Fibroblast of skin of left quadriceps (primary cell): ENCODE data around the gene TMEM272.

Source experiments
- DNase-seq, 2 experiments: peaks; one replicate each; pipeline ENCODE4 v3.0.0-alpha.2; 2013; ENCODE audit warnings: low read depth in 2 of 2

The TMEM272 gene, protein sequence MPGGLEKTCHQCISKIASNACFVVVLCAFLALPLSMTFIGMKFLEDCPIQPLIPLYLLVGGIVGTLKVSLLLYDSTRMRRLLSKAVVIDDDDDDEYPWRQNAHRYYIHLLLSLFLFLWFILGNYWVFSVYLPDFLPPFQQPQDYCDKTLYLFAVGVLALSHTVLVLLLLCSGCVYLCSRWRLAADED

DNA sequence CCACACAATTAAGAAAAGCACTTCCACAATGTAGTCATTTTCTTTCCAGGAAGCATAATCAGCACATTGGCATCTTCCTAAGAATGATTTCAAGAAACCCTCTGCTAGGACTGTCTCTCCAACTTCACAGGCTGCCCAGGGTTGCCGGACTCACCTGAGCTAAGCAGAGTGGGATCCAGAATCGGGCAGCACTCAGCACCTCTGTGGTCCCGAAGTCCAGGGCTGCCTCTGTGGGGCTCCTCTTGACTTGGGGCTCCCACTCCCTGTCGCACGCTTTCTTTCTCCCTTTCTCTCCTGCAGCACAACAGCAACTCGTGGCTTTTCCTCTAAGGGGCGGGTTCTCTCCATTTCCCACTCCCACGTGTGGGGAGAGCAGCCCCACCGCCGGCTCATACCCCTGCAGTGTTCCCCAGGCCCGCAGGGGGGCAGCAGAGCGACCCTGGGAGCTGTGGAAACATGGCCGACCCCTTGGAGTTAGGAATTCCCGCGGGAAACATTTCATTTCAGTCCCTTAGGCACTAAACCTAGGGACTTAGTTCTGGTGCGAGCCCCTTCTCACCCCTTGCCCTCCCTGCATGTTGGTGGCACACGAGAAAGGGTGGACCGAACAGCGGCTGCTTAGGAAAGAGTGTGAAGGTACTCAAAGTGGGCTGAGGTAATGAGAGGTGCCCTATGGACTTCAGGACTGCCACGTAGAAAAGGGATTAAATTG is at the start of gene TMEM272:
Gene TMEM272, minus strand, starts transcription at position 316 of the 712 bp plus-strand sequence. CDS start 6,647 bp downstream, outside the sequence.
- no peak for DNase-seq

DNA sequence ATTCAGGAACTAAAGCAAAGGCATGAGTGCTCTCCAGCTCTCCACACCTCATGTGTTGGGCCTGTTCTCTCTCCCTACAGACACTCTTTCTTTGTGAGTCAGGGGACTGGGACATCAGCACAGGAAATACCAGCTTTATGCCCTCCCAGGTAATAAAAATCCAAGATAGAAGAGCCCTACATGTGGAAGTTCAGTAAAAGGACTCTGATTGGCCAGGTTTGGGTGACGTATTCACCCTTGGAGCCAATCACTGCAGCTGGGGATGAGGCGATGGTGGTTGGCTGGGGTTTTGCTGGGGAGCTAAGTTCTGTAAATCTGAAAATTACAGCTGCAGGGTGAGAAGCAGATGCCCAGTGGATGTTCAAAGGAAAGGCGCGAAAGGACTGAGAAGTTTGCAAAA is 49.3 kb upstream of the TMEM272 start:
- DNase-seq, result peak in 1 of 2 experiments; percentile 1

DNA sequence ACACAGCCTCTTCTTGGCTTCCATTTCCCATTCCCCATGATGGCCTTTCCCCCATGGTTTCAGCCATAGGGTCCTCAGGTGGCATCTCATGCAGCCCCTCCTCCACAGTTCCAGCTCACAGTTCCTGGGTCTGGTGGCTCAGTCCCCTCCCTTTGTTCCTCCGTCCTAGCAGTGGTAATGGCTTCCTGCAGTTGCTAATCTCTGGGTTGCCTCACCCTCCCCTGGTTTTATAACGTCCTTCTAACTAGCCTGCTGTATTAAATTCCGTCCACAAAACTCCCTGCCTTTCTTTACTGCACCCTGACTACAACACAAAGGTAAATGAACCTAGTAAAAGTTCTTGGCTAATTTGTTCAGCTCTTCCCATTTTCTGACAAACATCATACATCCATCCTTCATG is 47.7 kb upstream of the TMEM272 start:
- no peak for DNase-seq

DNA sequence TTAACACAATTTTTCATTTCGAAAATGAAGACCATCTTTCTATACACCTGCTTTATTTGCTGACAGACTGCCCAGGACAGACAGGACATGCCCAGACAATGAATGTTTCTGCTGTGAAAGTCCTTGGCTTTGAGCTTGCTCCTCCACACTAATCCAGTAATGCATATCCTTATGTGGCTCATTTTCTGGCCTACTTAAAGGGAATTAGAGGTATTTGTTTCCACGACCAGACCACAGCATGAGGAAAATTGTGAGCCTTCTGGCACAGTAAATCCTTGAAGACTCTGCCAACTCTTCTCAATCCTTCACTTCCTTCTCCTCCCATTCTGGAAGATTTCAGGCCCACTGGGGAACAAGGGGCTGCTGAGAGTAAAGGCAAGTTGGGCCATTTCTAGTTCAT is 42.5 kb upstream of the TMEM272 start:
- DNase-seq, result no peak

DNA sequence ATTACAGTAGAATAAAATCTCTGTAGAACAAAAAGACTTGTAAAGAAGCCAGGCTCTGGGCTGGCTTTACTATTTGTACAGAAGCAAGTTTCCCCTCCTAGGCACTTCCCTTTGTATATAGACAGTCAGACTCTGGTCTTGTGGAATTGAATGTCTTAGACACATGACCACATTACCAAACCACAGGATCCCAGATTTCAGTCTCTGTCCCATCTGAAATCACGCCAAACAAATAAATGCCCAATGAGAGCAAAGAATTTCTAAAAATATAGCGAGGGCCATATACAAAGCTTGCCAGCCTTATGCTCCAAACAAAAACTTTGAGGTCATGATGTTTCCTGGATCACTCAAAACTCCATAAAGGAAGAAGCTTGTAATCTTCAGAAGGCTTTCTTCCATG is 40.7 kb upstream of the TMEM272 start:
- no peak for DNase-seq

DNA sequence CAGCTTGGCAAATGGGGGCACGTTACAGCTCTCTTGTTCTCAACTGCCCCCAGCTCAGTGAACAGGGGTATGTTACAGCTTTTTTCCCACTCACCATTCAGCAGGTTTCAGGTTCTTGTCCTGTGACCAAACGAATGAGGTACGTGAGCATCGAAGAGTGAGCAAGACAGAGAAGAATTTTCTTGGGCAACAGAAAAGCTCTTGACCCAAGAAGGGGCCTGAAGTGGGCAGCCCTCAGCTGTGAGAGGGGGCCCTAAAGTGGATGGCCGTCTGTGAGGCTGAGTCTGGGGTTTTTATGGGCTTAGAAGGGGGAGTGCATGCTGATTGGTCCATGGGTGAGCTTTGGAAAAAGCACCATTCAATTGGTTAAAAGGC is 38.2 kb upstream of the TMEM272 start:
- DNase-seq, result no peak

DNA sequence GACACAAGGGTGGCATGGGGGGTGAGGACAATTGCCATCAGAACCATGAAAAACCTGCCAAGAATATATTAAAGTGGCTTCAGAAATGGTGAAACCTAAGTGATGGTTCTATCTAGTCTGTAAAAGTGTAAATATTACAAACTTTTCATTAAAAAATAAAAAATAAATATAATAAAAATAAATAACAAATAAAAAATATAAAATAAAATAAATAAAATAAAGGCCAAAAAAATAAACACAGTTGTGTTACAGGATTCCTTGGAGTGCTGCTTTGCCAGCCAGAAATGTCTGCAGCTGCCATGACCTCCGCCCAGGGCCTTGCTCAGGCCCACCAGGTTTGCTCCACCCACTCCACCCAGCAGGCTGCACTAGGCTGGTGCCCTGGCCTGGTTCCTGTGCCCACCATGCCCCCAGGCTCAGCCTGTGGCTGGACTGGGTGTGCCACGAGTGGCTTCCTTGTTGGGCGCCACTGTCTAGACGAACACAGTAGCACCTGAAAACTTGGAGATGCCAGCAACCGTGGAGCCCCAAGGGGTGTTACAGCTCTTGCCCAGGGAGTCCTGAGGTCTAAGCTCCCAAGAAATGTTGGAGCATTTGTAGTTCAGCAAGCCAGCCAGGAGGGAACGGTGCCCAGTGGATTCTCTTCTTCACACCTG is 37.7 kb upstream of the TMEM272 start:
- DNase-seq, result no peak

DNA sequence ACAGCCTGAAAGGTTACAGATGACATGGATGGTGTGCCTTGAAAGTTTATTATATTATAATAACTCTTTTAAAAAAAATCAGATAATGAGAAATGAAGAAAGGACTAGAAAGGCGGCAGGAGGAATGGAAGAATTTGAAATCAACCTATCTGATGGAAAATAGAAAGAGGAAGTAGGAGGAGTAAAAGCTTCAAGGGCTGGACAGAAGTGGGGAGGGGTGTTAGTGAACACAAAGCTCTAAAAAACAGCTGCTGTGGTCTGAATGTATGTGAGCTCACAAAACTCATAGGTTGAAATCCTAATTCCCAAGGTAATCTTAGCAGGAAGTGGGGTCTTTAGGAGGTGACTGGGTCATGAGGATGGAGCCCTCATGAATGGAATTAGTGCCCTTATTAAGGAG is 36.3 kb upstream of the TMEM272 start:
- no peak for DNase-seq

DNA sequence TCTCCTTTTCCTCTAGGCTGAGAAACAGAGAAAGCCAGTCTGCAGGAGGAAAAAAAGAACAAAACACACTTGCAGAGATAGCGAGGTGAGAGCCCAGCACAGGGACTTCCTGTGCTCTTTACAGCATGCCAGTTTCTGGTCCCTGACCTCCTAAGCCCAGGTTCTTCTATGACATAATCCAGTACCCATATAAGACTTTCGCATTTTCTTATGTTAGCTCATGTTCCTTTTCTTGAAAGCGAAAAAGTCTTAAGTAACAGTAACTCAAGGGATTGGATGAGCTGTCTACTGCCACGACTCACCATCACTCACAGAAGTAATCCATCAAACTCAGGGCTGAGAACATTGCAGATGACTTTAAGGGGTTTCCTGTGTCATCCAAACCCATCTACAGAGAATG is 34.2 kb upstream of the TMEM272 start:
- DNase-seq, result no peak

DNA sequence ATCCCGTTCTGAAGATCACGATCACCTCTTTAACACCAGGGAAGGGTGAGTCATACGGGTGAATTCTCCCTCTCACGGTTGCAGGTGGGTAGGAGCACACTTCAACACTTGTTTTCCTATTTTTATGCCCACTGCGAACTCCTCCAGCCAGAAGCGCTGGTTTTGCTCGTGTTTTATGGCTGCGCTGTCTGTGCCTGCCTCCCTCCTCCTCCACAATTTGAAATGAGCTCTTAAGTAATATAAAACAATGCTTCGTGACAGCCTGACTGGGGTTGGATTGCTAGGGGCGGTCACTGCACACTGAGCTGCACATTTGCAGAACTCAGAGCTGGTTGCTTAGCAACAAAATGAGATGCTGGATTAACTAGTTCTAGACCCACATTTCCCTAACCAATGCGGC is 29.7 kb upstream of the TMEM272 start:
- DNase-seq, result no peak

DNA sequence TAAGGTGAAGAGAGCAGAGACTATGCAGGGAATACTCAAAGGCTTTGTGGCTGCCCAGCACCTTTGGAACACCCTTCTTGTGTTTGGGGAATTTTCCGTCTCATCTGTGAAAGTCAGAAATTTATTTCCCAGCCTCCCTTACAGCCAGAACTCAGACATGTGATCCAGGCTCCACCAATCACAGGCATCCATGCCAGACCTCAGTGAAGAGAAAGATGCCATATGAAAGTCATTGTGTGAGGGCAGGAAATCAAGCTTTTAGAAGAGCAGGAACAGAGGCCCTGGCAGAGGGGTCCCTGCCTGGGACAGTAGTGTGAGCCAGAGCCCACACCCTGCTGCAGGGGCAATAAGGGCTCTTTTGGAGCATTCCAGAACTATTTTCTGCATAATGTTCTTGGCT is 28.9 kb upstream of the TMEM272 start:
- DNase-seq, result no peak

DNA sequence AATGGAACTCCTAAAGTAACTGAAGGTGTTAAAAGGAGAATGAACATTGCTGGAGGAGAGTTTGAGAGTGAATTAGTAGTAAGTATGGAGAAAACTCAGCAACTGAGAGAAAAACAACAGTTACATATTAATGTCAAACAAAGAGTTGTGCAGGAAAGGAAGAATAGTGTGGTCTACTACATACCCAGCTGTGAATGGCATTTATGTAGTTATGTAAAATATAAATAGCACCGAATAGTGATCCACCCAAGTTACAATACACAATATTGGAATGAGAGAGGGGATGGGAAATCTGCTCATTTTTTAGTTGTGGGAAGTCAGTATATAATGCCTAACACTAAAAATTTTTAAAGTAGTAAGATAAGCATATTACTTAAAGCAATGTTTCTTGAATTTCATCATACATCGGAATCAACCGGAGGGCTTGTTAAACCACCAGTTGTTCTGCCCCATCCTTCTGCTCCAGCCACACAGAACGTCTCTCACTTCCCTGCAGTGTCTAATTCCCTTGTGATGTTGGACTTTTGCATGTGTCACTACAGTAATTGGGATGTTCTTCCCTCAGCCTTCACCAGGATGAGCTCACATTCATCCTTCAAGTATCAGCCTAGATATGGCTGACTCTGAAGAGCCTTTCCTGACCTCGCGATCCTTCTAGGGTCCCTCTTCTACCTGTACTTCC is 28.3 kb upstream of the TMEM272 start:
- no peak for DNase-seq

DNA sequence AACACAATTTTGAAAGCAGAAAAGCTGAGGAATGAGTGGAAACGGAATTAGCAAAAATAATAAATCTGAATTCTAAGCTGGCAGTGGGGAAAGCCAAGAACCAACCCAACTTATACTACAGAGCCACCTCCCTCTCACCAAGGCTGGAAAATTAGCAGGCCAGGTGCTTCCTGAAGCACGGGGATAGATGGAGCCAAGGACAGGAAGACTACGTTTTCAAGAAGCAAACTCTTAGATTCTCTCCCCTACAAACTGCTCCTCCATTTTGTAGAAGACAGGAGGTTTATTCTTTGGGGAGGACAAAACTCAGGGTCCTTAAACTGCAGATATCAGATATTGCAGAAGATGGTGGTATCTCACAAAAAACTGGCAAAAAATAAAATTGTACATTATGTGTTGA is 25.6 kb upstream of the TMEM272 start:
- no peak for DNase-seq

DNA sequence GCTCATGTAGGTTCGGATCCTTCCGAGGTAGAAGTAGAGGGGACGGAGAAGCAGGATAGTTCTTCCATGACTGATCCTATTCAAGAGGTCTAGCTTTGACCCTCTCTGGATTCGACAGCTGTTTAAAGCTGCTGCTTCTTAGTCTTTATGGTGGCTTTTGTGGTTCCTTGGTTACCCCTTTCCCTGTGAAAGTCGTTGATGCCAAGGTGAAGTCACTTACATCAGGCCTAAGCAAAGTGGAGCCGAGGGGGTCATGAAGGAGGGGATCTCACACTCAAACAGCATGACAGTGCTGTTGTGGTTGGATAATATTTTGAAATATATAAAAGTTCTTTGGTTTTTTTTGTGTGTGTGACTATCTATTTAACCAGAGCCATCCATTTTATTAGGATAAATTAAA is 24.9 kb upstream of the TMEM272 start:
- no peak for DNase-seq

DNA sequence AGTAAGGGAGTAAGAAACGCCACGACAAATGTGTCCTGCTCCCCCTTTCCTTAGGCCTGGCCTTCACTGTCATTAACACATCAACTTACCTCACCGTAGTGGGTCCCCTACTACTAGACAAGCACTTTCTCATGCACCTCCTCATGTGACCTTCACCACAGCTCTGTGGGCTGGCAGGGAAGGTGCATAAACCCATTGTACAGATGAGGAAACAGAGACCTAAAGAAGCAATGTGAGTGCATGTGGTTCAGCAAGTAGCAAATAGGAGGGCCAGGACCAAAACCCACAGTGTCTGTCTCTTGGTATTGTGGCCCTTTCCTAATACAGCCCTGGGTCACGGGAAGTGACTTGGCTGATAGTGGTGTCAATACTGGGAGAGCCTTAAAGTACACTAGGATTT is 22.1 kb upstream of the TMEM272 start:
- no peak for DNase-seq

DNA sequence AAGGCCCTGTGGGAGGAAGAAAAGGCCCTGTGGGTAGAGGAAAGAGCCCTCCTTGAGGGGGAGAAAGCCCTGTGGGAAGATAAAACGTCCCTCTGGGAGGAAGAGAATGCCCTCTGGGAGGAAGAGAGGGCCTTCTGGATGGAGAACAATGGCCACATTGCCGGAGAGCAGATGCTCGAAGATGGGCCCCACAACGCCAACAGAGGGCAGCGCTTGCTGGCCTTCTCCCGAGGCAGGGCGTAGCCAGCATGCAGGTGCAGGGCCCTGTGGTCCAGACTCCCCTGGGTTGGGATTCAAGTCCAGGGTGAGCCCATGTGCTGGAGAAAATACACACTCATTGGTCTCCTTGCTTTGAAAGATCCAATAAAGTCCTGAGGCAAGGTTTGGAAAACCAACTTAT is 20.9 kb upstream of the TMEM272 start:
- no peak for DNase-seq

DNA sequence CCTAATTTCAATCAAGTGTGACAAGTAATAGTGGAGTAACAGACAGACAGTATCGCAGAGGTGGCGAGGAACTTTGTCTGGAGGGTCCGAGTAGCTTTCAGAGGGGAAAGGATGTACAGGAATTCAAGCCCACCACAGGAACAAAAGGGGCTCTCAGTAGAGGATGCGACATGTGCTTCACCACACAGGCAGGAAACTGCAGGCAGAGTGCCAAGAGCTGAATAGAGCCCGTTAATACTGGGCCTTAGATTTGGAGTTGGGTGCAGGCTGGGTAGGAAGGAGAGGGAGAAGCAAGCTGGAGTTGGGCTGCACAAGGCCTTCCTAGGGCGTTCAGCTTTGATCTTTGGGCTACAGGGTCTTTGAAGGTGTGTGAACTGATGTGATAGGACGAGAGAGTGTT is 18.0 kb upstream of the TMEM272 start:
- no peak for DNase-seq

DNA sequence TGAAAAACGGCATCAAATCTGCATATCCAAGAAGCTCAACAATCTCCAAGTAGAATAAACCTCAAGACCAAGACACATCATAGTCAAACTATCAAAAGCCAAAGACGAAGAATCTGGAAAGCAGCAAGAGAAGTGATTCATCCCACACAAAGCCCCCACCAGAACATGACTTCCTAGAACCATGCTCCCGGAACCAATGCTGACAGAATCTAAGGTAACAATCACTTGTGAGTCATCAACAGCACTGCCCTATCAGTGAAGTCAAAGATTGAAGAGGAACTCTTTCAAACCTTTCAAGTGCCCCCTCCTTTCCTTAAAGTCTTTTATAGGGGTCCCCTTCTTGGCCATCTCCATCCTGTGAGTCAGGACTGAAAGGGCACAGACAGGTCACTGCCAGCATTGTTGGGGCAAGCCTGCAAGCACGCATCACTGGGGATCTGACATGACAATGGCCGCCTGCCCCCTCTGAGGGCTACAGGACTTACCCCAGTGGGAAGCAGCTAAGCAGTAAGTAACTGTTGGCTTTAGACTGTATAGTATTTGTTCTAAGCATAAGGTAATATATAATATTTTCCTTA is 16.8 kb upstream of the TMEM272 start, which contains the start of gene CCDC70:
Gene CCDC70, plus strand, starts transcription at position 247 of the 578 bp plus-strand sequence. CDS start 3,443 bp downstream, outside the sequence.
- DNase-seq, result no peak

DNA sequence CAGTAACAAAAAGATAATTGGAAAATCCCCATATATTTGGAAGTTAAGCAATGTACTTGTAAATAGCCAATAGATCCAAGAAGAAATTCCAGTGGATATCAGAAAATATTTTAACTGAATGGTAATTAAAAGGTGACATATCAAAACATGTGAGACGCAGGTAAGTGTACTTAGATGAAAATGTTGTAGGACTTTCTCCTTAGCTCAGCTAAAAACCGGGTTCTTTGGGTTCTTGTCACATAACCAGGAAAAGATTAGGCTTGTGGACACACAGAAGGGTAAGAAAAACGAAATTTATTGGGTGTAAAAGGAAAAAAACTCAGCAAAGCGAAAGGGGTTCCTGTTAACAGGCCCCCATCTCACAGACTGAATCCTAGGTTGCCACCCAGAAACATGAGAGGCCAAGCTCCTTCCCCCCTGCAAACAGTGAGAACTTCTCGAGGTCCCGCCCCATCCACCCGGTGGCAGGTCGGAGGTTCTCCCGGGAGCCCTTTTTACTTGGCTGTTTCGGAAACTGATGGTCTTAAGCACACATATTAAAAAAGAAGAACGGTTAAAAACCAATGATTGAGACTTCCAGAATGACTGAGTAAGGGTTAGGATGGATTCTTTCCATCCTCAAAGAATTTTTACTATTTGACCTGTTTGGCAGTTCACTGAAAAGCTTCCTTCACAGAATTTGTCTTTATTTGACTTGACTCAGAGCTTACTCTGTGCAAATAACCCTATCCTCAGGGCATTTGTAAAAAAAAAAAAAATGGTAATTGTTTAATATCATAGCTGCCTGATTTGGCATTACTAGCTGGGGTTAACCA is 13.7 kb upstream of the TMEM272 start:
- no peak for DNase-seq

DNA sequence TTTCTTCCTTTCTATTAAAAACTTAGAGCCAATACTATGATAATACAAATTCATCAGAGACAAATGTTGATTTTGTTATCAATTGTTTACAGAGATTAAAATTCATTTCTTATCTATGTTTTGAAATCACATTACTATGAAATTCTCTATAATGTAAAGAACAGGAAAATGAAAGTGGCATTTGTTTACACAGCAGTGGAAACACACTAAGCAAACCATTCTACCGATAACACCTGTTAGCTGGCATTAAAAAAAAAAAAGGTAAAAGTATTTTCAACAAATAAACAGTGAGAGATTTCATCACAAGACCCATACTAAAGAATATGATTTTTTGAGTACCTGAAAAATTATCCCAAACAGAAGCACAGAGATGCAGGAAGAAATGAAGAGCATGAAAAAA is 12.0 kb upstream of the TMEM272 start:
- DNase-seq, result no peak

DNA sequence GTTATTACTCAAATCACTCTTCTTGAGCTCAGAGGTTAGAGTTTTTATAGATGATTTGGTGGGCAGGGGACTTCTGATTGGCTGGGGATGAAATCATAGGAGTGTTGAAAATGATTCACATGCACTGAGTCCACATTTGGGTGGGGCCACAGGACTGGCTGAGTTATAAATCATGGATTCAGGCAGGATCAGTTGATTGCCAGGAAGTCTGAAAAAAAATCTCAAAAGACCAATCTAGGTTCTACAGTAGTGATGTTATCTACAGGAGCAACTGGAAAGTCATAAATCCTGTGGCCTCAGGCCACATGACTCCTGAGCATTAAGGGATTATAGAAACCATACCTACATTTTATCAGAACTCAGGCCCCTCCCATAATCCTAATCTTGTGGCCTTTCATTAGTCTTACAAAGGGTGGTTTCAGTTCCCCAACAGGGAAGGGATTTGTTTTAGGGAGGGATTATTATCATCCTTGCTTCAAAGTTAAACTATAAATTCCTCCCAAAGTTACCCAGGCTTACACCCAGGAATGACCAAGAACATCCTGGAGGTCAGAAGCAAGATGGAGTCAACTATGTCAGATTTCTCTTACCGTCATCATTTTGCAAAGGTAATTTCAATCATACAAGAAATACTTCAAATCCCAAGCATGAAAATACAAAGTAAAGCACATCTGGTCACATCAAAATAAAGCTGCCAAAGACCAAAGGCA is 11.2 kb upstream of the TMEM272 start:
- no peak for DNase-seq
